Measurements from ENCODE around the gene ZRSR2. TPM values are rescaled to one million over a fixed set of nuclear protein-coding genes. Genes with fewer than 3 reads are reported as not detected.
"Not testable (repeated sequence)": the region's sequence is repeated elsewhere in the genome, so short reads cannot be mapped to it uniquely, and the experiment has no call there.

Gene ZRSR2, protein sequence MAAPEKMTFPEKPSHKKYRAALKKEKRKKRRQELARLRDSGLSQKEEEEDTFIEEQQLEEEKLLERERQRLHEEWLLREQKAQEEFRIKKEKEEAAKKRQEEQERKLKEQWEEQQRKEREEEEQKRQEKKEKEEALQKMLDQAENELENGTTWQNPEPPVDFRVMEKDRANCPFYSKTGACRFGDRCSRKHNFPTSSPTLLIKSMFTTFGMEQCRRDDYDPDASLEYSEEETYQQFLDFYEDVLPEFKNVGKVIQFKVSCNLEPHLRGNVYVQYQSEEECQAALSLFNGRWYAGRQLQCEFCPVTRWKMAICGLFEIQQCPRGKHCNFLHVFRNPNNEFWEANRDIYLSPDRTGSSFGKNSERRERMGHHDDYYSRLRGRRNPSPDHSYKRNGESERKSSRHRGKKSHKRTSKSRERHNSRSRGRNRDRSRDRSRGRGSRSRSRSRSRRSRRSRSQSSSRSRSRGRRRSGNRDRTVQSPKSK
- total RNA-seq (2014; rRNA removed; shearing (Covaris generic)), result 5.5 and 8.0 TPM in 2 replicates

DNA sequence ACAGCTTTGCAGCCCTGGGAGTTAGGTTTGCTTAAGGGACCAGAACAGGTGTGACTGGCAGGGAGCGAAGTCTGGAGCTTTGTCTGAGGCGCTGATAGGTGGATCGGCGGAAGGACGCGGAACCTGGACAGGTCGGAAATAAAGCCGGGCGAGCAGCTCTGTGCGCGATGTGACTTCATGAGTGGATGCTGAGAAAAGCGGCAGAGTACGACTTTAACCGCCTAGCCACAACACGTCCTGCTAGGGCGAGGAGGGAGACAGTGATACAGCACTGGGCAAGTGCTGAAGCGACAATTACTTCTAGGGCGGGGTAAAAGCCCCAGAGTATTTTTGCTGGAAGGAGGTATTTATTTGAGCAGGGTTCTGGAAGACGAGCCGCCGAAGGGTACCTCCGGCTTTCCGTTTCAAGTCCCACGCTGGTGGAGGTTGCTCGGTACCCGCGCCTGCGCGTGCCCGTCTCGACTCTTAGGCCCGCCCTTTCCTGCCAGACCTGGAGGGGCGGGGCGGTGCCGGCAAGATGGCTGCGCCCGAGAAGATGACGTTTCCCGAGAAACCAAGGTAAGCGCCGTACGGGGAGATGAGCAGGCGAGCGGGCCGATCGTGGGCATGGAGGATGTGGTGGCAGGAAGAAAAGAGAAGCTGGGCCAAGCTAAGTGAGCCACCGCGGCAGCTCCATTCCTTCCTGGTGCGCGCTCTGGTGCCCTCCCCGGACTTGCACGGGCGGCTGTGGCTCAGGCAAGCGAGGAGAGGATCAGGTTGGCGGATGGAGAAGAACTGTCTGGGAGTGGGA is at the start of gene ZRSR2:
ZRSR2 (plus strand) TSS at position 506 of the 790 bp plus-strand sequence; CDS start at position 518, 12 bp downstream.
- DNase-seq (ENCODE audit: low spot score), result peak; percentile 80

GRCh38 chrX:15744181-15744867 is 46.0 kb upstream of the ZRSR2 start:
- no peak for DNase-seq (ENCODE audit: low spot score)

DNA sequence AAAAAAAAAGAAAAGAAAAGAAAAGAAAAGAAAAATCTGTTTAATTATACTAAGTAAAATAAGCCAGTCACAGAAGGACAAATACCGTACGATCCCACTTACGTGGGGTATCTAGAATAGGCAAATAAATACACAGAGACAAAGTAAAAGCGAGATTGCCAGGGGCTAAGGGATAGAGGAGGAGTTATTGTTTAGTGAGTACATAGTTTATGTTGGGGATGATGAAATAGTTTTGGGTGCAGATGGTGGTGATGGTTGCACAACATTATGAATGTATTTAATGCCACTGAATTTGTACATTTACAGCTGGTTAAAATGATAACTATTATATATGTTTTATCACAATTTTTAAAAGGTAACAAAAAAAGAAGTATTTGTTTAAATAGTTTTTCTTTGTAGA is 45.1 kb upstream of the ZRSR2 start:
- DNase-seq (ENCODE audit: low spot score), result no peak

DNA sequence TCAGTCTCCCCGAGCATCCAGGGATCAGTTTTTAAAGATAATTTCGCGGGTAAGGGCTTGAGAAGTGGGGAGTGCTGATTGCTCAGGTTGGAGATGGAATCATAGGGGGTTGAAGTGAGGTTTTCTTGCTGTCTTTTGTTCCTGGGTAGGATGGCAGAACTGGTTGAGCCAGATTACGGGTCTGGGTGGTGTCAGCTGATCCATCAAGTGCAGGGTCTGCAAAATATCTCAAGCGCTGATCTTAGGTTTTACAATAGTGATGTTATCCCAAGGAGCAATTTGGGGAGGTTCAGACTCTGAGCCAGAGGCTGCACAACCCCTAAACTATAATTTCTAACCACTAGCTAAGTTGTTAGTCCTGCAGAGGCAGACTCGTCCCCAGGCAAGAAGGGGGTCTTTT is 43.6 kb upstream of the ZRSR2 start:
- DNase-seq (ENCODE audit: low spot score), result not testable (repeated sequence)

DNA sequence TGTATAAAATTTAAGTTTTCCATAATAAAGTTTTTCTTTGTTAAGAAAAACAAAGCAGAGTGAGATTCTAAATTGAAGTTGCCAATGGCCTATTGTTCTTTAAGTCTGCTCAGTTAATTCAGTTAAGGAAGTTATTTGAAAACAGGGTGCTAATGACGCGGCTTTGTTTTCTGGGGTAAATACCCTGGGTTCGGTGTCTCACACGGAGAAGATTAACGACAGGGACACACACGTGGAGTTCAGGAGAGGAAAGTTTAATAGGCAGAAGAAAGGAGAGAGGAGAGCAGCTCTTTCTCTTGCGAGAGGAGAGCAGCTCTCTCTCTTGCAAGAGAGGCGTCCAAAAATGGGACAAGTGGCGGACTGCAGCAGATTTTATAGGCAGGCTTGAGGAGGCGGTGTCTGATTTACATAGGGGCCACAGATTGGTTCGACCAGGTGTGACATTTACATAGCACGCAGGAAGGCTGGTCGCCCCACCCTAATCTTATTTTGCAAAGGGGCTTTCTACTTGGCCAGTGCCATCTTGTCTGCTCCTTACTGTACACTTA is 42.6 kb upstream of the ZRSR2 start:
- DNase-seq (ENCODE audit: low spot score), result no peak

- DNase-seq (ENCODE audit: low spot score), result no peak
Observed at GRCh38 chrX:15748841-15749240, 41.4 kb upstream of the ZRSR2 start.

DNA sequence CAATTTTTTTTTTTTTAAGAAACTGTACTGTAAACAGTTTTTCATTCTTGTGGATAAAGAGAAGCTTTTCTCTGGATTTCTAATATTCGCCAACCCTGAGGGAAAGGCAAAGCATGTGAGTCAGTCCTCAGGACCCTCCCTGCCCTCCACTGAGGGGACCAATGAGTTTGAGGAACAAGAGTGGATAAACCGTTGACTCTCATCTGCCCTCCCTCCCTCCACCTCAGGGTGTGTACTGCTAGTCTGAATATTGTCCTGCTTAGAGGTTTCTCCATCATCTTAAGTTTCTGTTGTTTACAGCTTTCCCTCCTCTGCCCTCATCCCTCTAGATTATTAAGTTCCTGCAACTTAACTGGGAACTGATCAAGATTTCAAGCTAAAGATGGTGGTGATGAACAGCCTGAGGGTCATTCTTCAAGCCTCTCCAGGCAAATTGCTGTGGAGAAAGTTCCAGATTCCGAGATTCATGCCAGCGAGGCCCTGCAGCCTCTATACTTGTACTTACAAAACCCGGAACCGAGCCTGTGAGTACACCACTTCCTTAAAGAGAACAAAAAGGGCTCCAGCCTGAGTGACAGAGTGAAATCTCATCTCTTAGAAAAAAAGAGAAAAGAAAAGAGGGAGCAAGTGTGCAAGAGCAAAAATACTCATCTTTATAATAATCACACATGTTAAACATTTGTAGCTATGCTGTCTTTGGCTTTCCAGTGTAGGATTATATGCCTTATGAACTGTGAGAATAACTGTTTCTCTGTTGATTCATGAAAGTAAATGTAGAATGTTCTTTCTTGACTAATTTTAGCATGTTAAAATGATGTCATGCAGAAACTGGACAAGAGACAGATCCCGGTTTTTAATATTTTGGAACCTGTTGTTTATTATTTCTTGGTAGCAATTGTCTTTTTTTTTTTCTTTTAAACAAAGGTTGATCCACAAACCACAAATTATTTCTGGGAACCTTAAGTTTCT is 40.4 kb upstream of the ZRSR2 start:
- DNase-seq (ENCODE audit: low spot score), result no peak

DNA sequence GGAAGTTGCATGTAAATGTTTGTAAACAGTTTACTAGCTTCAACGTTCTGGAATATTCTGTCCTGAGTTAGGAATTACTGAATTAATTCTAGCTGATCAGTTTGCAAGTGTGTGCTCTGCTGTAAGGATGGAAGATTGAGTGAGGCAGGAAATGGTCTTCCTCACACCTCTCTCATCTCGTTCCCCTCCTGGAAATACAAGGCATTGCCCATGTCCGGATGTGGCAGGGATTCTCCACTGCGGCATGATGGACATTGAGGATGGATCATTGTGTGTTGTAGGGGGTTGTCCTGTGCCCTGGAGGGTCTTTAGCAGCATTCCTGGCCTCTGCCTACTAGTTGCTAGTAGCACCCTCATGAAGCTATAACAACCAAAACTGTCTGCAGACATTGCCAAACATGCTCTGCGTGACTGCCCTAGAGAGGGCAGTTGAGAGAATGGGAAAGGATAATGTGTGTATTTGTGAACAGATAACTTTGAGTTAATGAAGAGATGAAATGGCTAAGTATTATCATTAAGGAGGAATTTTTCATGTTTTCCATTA is 39.6 kb upstream of the ZRSR2 start:
- no peak for DNase-seq (ENCODE audit: low spot score)

DNA sequence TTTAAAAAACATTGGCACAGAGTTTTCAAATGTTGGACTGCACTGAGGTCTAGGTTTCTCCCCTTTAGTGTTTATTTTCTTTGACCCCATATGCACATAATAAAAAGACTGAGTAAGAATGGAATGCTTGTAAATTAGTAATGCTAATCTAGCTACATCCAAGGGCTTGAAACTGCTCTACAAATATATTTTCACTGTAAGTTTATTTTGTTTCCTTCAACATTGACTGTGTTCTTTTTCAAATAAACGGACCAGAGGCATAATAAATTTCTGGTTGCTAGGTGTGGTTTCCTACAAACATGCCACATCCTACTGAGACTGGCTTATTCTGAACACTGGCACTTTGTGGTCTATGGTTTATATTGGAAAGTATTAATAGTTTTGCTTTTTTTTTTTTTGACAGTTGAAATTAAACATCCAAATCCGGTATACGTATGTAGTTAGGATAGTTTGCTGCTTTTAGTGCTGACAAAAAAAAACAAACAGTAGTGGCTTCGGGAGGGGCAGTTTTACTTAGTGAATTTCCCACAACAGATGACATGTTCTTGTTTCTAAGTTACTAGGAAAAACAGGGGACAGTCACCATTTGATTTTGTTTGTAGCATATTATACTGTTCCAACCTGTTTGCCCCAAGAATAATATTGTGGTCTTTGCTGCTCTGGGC is 39.0 kb upstream of the ZRSR2 start:
- peak; percentile 55 for DNase-seq (ENCODE audit: low spot score)

DNA sequence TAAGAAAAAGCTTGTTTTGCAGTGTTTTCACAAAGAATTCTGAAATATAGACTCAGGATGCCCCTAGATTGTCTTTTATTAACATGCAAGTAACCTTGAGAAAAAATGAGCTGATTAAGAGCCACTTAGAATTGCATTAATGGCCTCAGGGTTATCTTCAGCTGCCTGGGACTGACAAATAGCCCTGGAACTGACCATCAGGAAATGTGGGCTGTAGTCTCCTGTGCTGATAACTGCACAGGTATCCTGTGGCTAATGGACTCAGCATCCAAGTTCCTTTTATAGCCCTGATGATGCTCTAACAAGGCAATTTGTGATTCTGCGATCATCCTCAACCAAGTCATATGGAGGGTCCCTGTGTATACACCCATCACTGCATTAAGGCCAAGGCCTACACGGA is 35.2 kb upstream of the ZRSR2 start:
- DNase-seq (ENCODE audit: low spot score), result no peak

DNA sequence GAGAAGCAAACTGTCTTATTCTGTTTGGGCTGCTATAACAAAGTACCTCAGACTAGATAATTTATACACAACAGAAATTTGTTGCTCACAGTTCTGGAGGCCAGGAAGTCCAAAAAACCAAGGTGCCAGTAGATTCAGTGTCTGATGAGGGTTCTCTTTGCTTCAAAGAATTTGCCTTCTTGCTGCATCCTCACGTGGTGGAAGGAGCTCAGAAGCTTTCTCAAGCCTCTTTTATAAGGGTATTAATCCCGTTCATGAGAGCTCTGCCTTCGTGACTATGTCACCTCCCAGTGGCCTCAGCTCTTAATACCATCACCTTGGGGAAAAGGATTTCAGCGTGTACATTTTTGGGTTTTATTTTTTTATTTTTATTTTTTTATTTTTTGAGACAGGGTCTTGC is 32.1 kb upstream of the ZRSR2 start:
- DNase-seq (ENCODE audit: low spot score), result no peak

- DNase-seq (ENCODE audit: low spot score), result not testable (repeated sequence)
Observed at GRCh38 chrX:15759886-15760285, 30.4 kb upstream of the ZRSR2 start.

DNA sequence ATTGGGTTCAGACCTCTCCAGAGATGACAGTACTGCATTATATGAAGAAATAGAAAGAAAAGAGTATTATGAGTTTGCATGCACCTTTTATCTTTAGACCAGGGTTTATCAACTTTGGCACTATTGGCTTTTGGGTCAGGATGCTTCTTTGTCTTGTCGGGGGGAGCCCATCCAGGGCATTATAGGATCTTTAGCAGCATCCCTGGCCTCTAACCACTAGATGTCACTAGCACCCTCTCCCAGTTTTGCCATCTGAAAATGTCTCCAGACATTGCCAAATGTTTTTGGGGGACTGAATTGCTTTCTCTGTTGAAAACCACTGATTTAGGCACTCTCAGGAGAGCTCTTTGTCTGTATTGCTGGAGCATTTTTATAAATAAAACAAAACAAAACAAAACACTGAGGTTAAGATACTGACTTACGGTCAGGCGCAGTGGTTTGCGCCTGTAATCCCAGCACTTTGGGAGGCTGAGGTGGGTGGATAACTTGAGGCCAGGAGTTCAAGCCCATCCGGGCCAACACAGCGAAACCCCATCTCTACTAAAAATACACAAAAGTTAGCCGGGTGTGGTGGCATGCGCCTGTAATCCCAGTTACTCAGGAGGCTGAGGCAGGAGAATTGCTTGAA is 28.6 kb upstream of the ZRSR2 start:
- DNase-seq (ENCODE audit: low spot score), result peak; percentile 52

- DNase-seq (ENCODE audit: low spot score), result no peak
Observed at GRCh38 chrX:15769300-15769954, 20.9 kb upstream of the ZRSR2 start.

- no peak for DNase-seq (ENCODE audit: low spot score)
Observed at GRCh38 chrX:15781961-15782699, 8.2 kb upstream of the ZRSR2 start.

- DNase-seq (ENCODE audit: low spot score), result no peak
Observed at GRCh38 chrX:15785176-15785750, 5.0 kb upstream of the ZRSR2 start.

- no peak for DNase-seq (ENCODE audit: low spot score)
Observed at GRCh38 chrX:15786915-15787314, 3.4 kb upstream of the ZRSR2 start.
